K562 (cell line): ENCODE data around the gene PAN3. TPM values are rescaled to one million over a fixed set of nuclear protein-coding genes. Genes with fewer than 3 reads are reported as not detected.

ENCODE experiments used
- ATAC-seq: fragments of 200-7000 bp; cut with Tn5 transposase; 3 replicates; pipeline ENCODE4 v1.9.1; 2020; ENCODE audit warnings: moderate library complexity
- BruUV-seq: library from RNA; stranded (reverse); fragments of 400-500 nt; replicated peaks from 2 replicates; lab custom pipeline; 2021; lab: Mats Ljungman, UMichigan
- CTCF ChIA-PET: fragments of 300-600 bp; formaldehyde crosslinking; extraction: SDS; loops from one replicate; lab custom pipeline; 2021; ENCODE audit warnings: low intra/inter-chr PET ratio; lab: Yijun Ruan, JAX
- POLR2A ChIA-PET: fragments of 300-600, 350-650 bp; sonication (Branson Sonifier 250); formaldehyde crosslinking; extraction: SDS; loops from one replicate; lab custom pipeline; 2021; ENCODE audit warnings: antibody characterized with exemption, inconsistent platforms; lab: Yijun Ruan, JAX
- DNase-seq, 4 experiments: peaks; one replicate each; pipeline versions ENCODE4 v3.0.0 to v3.0.0-alpha.2; 2011 to 2018; ENCODE audit warnings: low spot score in 3 of 4, mixed read lengths in 3 of 4; ENCODE audit errors: extremely low read depth in 1 of 4
- FAIRE-seq: peaks from 2 replicates; lab custom pipeline; 2011; peaks lifted over from hg19 to GRCh38; lab: Jason Lieb, UNC
- H2AFZ ChIP-seq: 2 replicates; pipeline ENCODE4 v1.6.0; 2011; ENCODE audit warnings: low read depth, low read length, control low read depth, inconsistent platforms
- H3K27ac ChIP-seq: fragments of 200-600 bp; 3 replicates; pipeline ENCODE4 v1.8.0; 2011; ENCODE audit warnings: low read depth, mild to moderate bottlenecking, control low read depth, inconsistent platforms, low read length, moderate library complexity, mixed read lengths; ENCODE audit errors: extremely low read depth
- H3K27me3 ChIP-seq, 2 experiments: fragments of 300-600 bp in 1 of 2; 2 replicates in 1 of 2; 3 replicates in 1 of 2; pipeline versions ENCODE4 v1.6.0 to v1.8.0; 2011; ENCODE audit warnings: inconsistent platforms in 2 of 2, low read length in 2 of 2, mild to moderate bottlenecking in 1 of 2, mixed read lengths in 1 of 2, moderate library complexity in 1 of 2; ENCODE audit not compliant: control insufficient read depth in 2 of 2, insufficient read depth in 2 of 2
- H3K36me3 ChIP-seq: fragments of 300-600 bp; 3 replicates; pipeline ENCODE4 v1.8.0; 2011; ENCODE audit warnings: mild to moderate bottlenecking, low read length, inconsistent platforms; ENCODE audit not compliant: control insufficient read depth, insufficient read depth
- H3K4me1 ChIP-seq, 2 experiments: fragments of 200-600 bp in 1 of 2; replicated peaks in 1 of 2; 2 replicates in 1 of 2; 3 replicates in 1 of 2; pipeline versions ENCODE4 v1.5.1 to v1.8.0; 2011; ENCODE audit warnings: inconsistent platforms in 2 of 2, low read length in 2 of 2, mild to moderate bottlenecking in 1 of 2, mixed read lengths in 1 of 2, moderate library complexity in 1 of 2; ENCODE audit not compliant: control insufficient read depth in 2 of 2, insufficient read depth in 2 of 2
- H3K4me2 ChIP-seq: 2 replicates; pipeline ENCODE4 v1.6.1; 2011; ENCODE audit warnings: low read length, control low read depth, inconsistent platforms, mixed read lengths; ENCODE audit not compliant: insufficient read depth
- H3K4me3 ChIP-seq: fragments of 200-600 bp; sonication (generic), shearing (Covaris generic); 2 replicates; pipeline ENCODE4 v1.5.1; 2016; ENCODE audit warnings: control low read depth, inconsistent platforms
- H3K79me2 ChIP-seq: fragments of 200-600 bp; 3 replicates; pipeline ENCODE4 v1.8.0; 2011; ENCODE audit warnings: low read length, inconsistent platforms; ENCODE audit not compliant: control insufficient read depth, insufficient read depth
- H3K9ac ChIP-seq, 2 experiments: 2 replicates each; pipeline versions ENCODE4 v1.6.0 to v1.6.1; 2011; ENCODE audit warnings: low read depth in 2 of 2, low read length in 2 of 2, control low read depth in 1 of 2, inconsistent platforms in 1 of 2, mild to moderate bottlenecking in 1 of 2, mixed read lengths in 1 of 2; ENCODE audit not compliant: insufficient read depth in 1 of 2
- H3K9me1 ChIP-seq: one replicate; pipeline ENCODE4 v1.6.0; 2011; ENCODE audit warnings: inconsistent platforms, mild to moderate bottlenecking, low read length, moderate library complexity; ENCODE audit not compliant: control insufficient read depth, insufficient read depth
- H3K9me3 ChIP-seq: replicated peaks from 2 replicates; pipeline ENCODE4 v1.5.1; 2011; ENCODE audit warnings: low read depth, low read length, inconsistent platforms; ENCODE audit not compliant: control insufficient read depth, insufficient read depth
- H4K20me1 ChIP-seq: replicated peaks from 2 replicates; pipeline ENCODE4 v1.6.1; 2011; ENCODE audit warnings: low read length, inconsistent platforms, mixed read lengths; ENCODE audit not compliant: control insufficient read depth, insufficient read depth
- PHF20 ChIP-seq: fragments of 450-650 bp; IDR thresholded peaks from 2 replicates; pipeline ENCODE4 v1.6.1; 2018; ENCODE audit not compliant: partially characterized antibody
- RBM34 ChIP-seq: fragments of 200-400 bp; formaldehyde crosslinking; IDR thresholded peaks from 2 replicates; pipeline ENCODE4 v1.6.1; 2018; ENCODE audit warnings: low read length, borderline replicate concordance; ENCODE audit not compliant: insufficient read depth
- RFX1 ChIP-seq: fragments of 450-650 bp; IDR thresholded peaks from 2 replicates; pipeline ENCODE4 v1.6.1; 2016; ENCODE audit warnings: mild to moderate bottlenecking, moderate library complexity
- SAFB ChIP-seq: fragments of 200-400 bp; formaldehyde crosslinking; IDR thresholded peaks from 2 replicates; pipeline ENCODE4 v1.6.1; 2017; ENCODE audit warnings: low read depth, low read length, borderline replicate concordance
- SMAD4 ChIP-seq: fragments of 250-450 bp; sonication (Bioruptor Pico); conservative IDR thresholded peaks from 2 replicates; pipeline ENCODE4 v1.8.0; 2021; ENCODE audit warnings: inconsistent platforms, mild to moderate bottlenecking, moderate library complexity
- SREBF1 ChIP-seq: fragments of 150-350 bp; IDR thresholded peaks from 2 replicates; pipeline ENCODE4 v1.6.1; 2014; ENCODE audit warnings: antibody characterized with exemption, low read depth, low read length, borderline replicate concordance
- ZNF133 ChIP-seq: fragments of 250-450 bp; sonication (Bioruptor Pico); IDR thresholded peaks from 2 replicates; pipeline ENCODE4 v1.4.0; 2020; ENCODE audit warnings: mild to moderate bottlenecking
- ZNF551 ChIP-seq: fragments of 250-450 bp; sonication (Bioruptor Pico); IDR thresholded peaks from 2 replicates; pipeline ENCODE4 v1.5.0; 2021; ENCODE audit warnings: mild to moderate bottlenecking, moderate library complexity
- WGBS: fragments of 100-300 bp; shearing (Covaris generic); methylation state at CpG from one replicate; pipeline ENCODE4 v1.1.6; 2016; ENCODE audit warnings: low coverage, mixed read lengths; ENCODE audit not compliant: insufficient coverage; ENCODE audit errors: missing lambda C conversion rate; 5-methylcytosine and 5-hydroxymethylcytosine counted together
- in situ Hi-C: fragments of 300-500 bp; cut with MboI; formaldehyde crosslinking; loops from 4 replicates; pipeline ENCODE4 v1.15.0; 2018; ENCODE audit warnings: inconsistent platforms, mixed read lengths
- intact Hi-C: fragments of 100-400 bp; cut with micrococcal nuclease; formaldehyde crosslinking; loops from 2 replicates; pipeline ENCODE4 v1.14.2; 2022
- polyA plus RNA-seq, 8 experiments: library from polyadenylated mRNA; depleted of rRNA in 4 of 8; stranded (reverse) in 5 of 8; unstranded in 3 of 8; fragments of >200 nt; fragmentation: Nextera tagmentation in 2 of 8; fragmentation: Illumina TruSeq in 1 of 8; extraction: Ambion mirVana in 2 of 8; extraction: Trizol in 1 of 8; gene quantifications; 2 replicates each; pipeline versions ENCODE4 v1.2.1 to v1.2.3, GENCODE V29; 2011 to 2014; ENCODE audit warnings: inconsistent platforms in 1 of 8, missing spikeins in 1 of 8
- total RNA-seq, 7 experiments: library from RNA; depleted of rRNA in 6 of 7; stranded (reverse); fragments of >200 nt in 6 of 7; fragmentation: Illumina TruSeq in 2 of 7; extraction: Trizol in 2 of 7; gene quantifications; 2 replicates each; pipeline versions ENCODE4 v1.2.1 to v1.2.3, GENCODE V29; 2011 to 2021; ENCODE audit warnings: low replicate concordance in 1 of 7

Gene PAN3
- total and polyA plus RNA-seq, 9 of the 15 experiments (the other 6 are each of a cell fraction or from before 2014, with no cell fraction given) = 7.2 to 19.9 (median 11.6) TPM

GRCh38 chr13:28338006-28338574, 199.7 kb downstream of the PAN3 start:
- ATAC-seq (no peak), FAIRE-seq (no peak)
- Histone ChIP-seq H3K27me3 (no peaks in the 10 kb centered on the region), H3K9ac (no peak overlapping the region), H3K36me3 (no peaks in the 10 kb centered on the region), H4K20me1 (no peaks in the 10 kb centered on the region), H3K4me2 (no peak overlapping the region)
- POLR2A ChIA-PET = no interaction called here
- intact Hi-C loops = no loop called here
- no TSS peak for BruUV-seq
- no peak for TF ChIP-seq ZNF133 (CRISPR knock-in tag)
- TF ChIP-seq SAFB = no peak
- TF ChIP-seq RBM34 = no peak
- no peak for TF ChIP-seq RFX1
- TF ChIP-seq SREBF1 = no peak
- TF ChIP-seq SMAD4 (CRISPR knock-in tag) = no peak
- no peak for TF ChIP-seq PHF20
- TF ChIP-seq ZNF551 = no peak
- TF ChIP-seq, all 486 proteins: peak for 0
- no peaks in the 10 kb centered on the region for H3K9me3 ChIP-seq
- DNase-seq = no peak
- no peaks in the 10 kb centered on the region for H3K79me2 ChIP-seq
- 20% methylated on average over 4 of the region's 4 CpGs for WGBS
- H3K27ac ChIP-seq = no peak overlapping the region
- H3K4me1 ChIP-seq = no peaks in the 10 kb centered on the region
- CTCF ChIA-PET = no interaction called here
- in situ Hi-C loops = no loop called here
- no peak overlapping the region for H3K4me3 ChIP-seq
- no peak overlapping the region for H2AFZ ChIP-seq
- H3K9me1 ChIP-seq = no peaks in the 10 kb centered on the region
